Spleen (tissue), 7 donors: Measurements from ENCODE around the gene C1QTNF8.

ENCODE experiments used
- POLR2AphosphoS5 ChIP-seq, 3 donors: sonication (generic); formaldehyde crosslinking; IDR thresholded peaks; one replicate each; pipeline ENCODE4 v1.5.1; 2017; ENCODE audit warnings: antibody characterized with exemption in 3 of 3
- TF ChIP-seq, protein P1 (sequence below), 11 experiments: fragments of 200-600 bp in 7 of 11; fragments of 450-650 bp in 4 of 11; sonication (generic) in 4 of 11; IDR thresholded peaks in 8 of 11; conservative IDR thresholded peaks in 3 of 11; 1 replicate in 7 of 11; 2 replicates in 4 of 11; pipeline versions ENCODE4 v1.4.0 to v1.8.0; 2016 to 2021; ENCODE audit warnings: antibody characterized with exemption in 11 of 11, inconsistent platforms in 4 of 11, mild to moderate bottlenecking in 1 of 11
- donor health status: DM: no; HTN: no; CAD: no; lungs with moderate emphysema.
- donor health status: DM: no; HTN: no; CAD: no.
- donor health status: DM: no; HTN: no; CAD: no.

DNA sequence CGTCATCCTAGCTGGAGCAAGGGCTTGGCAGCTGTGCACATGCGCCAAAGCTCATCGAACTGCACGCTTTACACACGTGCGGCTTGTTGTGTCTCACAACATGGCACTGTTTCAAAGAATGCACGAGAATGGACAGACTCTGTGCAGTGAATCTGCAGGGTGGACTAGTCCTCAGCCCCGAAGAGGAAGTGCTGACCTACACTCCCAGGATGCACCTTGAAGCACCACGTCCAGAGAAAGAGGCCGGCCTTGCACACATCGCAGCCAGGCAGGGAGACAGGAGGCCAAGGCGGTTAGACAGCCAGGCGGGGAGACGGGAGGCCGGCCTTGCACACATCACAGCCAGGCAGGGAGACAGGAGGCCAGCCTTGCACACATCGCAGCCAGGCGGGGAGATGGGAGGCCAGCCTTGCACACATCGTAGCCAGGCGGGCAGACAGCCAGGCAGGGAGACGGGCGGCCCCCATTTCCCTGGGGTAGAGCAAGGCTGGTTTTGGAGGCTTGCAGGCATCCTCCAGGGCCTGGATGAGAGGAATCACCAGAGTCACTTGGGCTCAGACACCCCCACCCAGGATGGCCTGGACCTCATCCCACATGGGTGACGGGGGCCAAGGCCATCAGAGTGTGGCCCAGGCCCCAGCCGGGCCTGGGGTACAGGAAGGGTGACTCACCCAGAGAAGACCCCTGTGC lies 47.9 kb upstream of the C1QTNF8 start:
- TF ChIP-seq, protein P1, sequence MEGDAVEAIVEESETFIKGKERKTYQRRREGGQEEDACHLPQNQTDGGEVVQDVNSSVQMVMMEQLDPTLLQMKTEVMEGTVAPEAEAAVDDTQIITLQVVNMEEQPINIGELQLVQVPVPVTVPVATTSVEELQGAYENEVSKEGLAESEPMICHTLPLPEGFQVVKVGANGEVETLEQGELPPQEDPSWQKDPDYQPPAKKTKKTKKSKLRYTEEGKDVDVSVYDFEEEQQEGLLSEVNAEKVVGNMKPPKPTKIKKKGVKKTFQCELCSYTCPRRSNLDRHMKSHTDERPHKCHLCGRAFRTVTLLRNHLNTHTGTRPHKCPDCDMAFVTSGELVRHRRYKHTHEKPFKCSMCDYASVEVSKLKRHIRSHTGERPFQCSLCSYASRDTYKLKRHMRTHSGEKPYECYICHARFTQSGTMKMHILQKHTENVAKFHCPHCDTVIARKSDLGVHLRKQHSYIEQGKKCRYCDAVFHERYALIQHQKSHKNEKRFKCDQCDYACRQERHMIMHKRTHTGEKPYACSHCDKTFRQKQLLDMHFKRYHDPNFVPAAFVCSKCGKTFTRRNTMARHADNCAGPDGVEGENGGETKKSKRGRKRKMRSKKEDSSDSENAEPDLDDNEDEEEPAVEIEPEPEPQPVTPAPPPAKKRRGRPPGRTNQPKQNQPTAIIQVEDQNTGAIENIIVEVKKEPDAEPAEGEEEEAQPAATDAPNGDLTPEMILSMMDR (IDR thresholded peaks at IDR 0.05 in 8 of 11, conservative IDR thresholded peaks at IDR 0.05 in 3 of 11): no peak
- TF ChIP-seq POLR2AphosphoS5 (IDR thresholded peaks at IDR 0.05): no peak
